Thyroid gland (tissue), 4 donors: ENCODE results near the gene LRRC37A.
"Not testable (repeated sequence)": the region's sequence is repeated elsewhere in the genome, so short reads cannot be mapped to it uniquely, and the experiment has no call there.

Experiments
- CTCF ChIP-seq, 6 experiments: fragments of 200-600 bp in 3 of 6; fragments of 450-650 bp in 3 of 6; sonication (generic) in 3 of 6; IDR thresholded peaks; one replicate each; pipeline ENCODE4 v1.5.1; 2016 to 2019; ENCODE audit warnings: antibody characterized with exemption in 6 of 6, mild to moderate bottlenecking in 2 of 6, inconsistent platforms in 1 of 6, moderate library complexity in 1 of 6
- POLR2A ChIP-seq, 2 donors: fragments of 450-650 bp; IDR thresholded peaks; one replicate each; pipeline ENCODE4 v1.6.1; 2017; ENCODE audit warnings: antibody characterized with exemption in 2 of 2, mild to moderate bottlenecking in 2 of 2, moderate library complexity in 1 of 2

GRCh38 chr17:46361145-46361735 lies 66.3 kb downstream of the LRRC37A start:
- TF ChIP-seq CTCF, POLR2A (IDR thresholded peaks at IDR 0.05): not testable (repeated sequence)
